ENCODE data around the gene GLIS2. TPM values are rescaled to one million over a fixed set of nuclear protein-coding genes. Genes with fewer than 3 reads are reported as not detected.
A peak's percentile ranks its signal among the peaks of the same experiment; 100 is the strongest.

GLIS2 gene
- total RNA-seq, 3 donors from 2014 or later: 1.7 to 21.1 (median 2.9) TPM

DNA sequence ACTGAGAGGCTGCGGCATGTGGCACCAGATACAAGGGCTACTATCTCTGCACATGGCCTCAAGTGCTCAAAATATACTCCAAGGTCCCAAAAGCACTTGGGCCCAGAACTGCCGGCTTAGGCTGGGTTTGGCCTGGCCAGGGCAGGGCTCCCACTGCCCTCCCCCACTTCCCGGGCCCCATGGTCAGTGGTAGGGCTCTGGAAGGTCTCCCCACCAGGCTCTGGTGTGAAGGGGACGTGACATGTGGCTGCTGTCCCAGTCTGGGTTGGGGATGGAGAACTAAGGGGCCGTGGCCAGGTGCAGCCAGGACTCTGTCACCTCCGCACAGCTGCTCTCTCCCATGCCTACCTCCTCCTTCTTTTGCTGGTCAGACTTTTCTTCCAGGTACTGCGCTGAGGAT is 41.0 kb downstream of the GLIS2 start:
- intact Hi-C loops (cut with DNase I, micrococcal nuclease): loop anchor here (5.0 kb wide), 1 partner anchor 45 kb away; no protein-coding TSS in a partner anchor
- no peak for DNase-seq
- TF ChIP-seq, protein P1, sequence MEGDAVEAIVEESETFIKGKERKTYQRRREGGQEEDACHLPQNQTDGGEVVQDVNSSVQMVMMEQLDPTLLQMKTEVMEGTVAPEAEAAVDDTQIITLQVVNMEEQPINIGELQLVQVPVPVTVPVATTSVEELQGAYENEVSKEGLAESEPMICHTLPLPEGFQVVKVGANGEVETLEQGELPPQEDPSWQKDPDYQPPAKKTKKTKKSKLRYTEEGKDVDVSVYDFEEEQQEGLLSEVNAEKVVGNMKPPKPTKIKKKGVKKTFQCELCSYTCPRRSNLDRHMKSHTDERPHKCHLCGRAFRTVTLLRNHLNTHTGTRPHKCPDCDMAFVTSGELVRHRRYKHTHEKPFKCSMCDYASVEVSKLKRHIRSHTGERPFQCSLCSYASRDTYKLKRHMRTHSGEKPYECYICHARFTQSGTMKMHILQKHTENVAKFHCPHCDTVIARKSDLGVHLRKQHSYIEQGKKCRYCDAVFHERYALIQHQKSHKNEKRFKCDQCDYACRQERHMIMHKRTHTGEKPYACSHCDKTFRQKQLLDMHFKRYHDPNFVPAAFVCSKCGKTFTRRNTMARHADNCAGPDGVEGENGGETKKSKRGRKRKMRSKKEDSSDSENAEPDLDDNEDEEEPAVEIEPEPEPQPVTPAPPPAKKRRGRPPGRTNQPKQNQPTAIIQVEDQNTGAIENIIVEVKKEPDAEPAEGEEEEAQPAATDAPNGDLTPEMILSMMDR (IDR thresholded peaks at IDR 0.05): no peak
- Histone ChIP-seq H3K4me1 (ENCODE audit: low read depth) (no peaks in the 10 kb centered on the region), H3K9me3 (no peaks in the 10 kb centered on the region), H3K36me3 (ENCODE audit: low read depth) (no peaks in the 10 kb centered on the region), H3K4me3 (no peak overlapping the region)
- no peak for ATAC-seq

DNA sequence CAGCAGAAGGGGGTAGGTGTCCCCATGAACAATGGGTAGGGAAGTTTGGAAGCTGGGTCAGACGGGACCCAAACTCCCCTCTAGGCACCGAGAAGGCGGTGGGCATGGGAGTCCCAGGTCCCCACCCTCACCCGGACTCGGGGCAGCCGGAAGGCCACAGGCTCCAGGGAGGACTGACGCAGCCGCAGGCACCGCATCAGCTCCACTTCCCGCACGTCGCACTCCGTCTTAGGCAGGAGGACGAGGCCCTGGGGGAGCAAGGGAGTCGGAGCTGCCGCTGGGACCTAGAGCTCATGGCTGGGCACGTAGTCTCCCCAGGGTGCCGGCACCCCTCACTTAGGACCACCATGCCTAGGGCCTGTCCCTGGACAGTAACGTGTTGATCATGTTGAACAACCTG is 42.4 kb downstream of the GLIS2 start:
- DNase-seq (no peak), ATAC-seq (no peak)
- H3K4me3 ChIP-seq: no peak overlapping the region
- H3K36me3 ChIP-seq (ENCODE audit: low read depth): peaks cover 3% of the 10 kb centered on the region
- intact Hi-C loops (cut with DNase I, micrococcal nuclease): loop anchor here (5.0 kb wide), 1 partner anchor 44 kb away; no protein-coding TSS in a partner anchor
- no peaks in the 10 kb centered on the region for H3K9me3 ChIP-seq
- no peaks in the 10 kb centered on the region for H3K4me1 ChIP-seq (ENCODE audit: low read depth)
- TF ChIP-seq, protein P1 (IDR thresholded peaks at IDR 0.05): no peak

DNA sequence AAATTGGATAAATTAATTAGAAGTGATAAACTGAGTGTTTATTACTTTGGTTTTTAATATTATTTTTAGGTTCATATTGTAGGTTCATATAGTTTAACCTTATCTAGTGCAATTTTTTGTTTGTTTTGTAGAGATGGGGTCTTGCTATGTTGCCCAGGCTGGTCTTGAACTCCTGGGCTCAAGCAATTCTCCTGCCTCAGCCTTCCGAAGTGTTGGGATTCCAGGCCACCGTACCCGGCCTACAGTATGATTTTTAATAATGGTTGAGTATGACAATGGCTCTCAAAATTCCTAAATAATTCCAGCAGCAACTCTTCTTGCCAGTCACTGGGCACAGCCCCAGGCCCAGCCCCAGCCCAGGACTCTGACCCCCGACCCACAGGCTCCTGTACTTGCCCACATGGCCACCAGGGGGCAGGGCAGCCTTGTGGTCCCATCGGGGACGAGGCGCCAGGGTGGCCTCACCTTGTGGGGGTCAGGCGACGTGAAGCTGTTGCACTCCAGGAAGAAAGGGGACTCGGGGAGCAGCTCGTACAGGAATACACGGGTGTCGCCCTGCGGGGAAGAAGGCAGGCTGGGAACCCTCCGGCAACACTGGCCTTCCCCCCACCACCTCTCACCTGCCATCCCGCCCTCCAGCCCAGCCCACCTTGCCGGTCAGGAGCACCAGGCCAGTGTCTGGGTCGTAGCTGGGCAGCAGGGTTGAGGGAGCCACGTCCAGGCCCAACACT is 43.1 kb downstream of the GLIS2 start:
- peak; percentile 66 to 73 (median 71) for DNase-seq
- Histone ChIP-seq H3K4me1 (ENCODE audit: low read depth) (no peaks in the 10 kb centered on the region), H3K9me3 (no peaks in the 10 kb centered on the region), H3K36me3 (ENCODE audit: low read depth) (peaks cover 3% of the 10 kb centered on the region), H3K4me3 (no peak overlapping the region)
- intact Hi-C loops (cut with DNase I, micrococcal nuclease): loop anchor here (5.0 kb wide), 1 partner anchor 43 kb away; no protein-coding TSS in a partner anchor
- ATAC-seq: peak; percentile 68
- TF ChIP-seq, protein P1 (IDR thresholded peaks at IDR 0.05): peak; percentile 85

DNA sequence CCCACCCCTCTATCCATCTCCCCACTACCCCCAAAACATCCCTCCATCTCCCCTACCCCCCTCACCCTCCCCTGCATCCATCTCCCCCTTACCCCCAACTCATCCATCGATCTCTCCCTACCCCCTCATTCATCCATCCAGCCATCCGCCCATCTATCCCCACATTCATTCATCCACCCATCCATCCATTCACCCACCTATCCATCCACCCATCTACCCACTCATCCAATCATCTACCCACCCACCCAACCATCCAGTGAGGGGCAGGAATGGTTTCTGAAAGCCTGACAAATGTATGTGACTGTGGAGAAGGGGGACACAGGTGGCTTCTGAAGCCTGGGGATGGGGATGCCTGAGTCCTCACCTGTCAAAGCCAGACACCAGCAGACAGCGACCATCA is 44.0 kb downstream of the GLIS2 start:
- ATAC-seq: no peak
- H3K9me3 ChIP-seq: no peaks in the 10 kb centered on the region
- TF ChIP-seq, protein P1 (IDR thresholded peaks at IDR 0.05): no peak
- H3K4me3 ChIP-seq: no peak overlapping the region
- intact Hi-C loops (cut with DNase I, micrococcal nuclease): loop anchor here (5.0 kb wide), 1 partner anchor 42 kb away; no protein-coding TSS in a partner anchor
- peaks cover 3% of the 10 kb centered on the region for H3K36me3 ChIP-seq (ENCODE audit: low read depth)
- no peaks in the 10 kb centered on the region for H3K4me1 ChIP-seq (ENCODE audit: low read depth)
- no peak for DNase-seq

DNA sequence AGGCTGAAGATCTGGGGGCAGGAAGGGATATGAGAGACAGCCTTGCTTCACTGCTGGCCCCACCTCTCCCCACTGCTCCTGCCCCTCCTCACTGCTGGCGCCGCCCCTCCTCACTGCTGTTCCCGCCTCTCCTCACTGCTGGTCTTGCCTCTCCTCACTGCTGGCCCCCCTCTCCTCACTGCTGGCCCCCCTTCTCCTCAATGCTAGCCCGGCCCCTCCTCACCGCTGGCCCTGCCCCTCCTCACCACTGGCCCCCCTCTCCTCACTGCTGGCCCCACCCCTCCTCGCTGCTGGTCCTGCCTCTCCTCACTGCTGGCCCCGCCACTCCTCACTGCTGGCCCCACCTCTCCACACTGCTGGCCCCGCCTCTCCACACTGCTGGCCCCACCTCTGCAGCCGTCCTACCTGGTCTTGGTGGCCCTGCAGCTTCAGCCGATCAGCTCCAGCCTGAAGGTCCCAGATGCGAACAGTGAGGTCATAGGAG is 44.7 kb downstream of the GLIS2 start:
- Histone ChIP-seq H3K4me3 (no peak overlapping the region), H3K36me3 (ENCODE audit: low read depth) (peaks cover 3% of the 10 kb centered on the region), H3K4me1 (ENCODE audit: low read depth) (no peaks in the 10 kb centered on the region), H3K9me3 (no peaks in the 10 kb centered on the region)
- DNase-seq (no peak), ATAC-seq (peak; percentile 45)
- TF ChIP-seq, protein P1 (IDR thresholded peaks at IDR 0.05): no peak
- intact Hi-C loops (cut with DNase I, micrococcal nuclease): no loop called here

Data from mucosa of descending colon (tissue), 3 donors.